Mononuclear cell (primary cell): ENCODE measurements around the gene CABLES2. TPM values are rescaled to one million over a fixed set of nuclear protein-coding genes. Genes with fewer than 3 reads are reported as not detected.

Experiments used
- H3K27me3 ChIP-seq: 2 replicates; pipeline ENCODE4 v1.6.0; 2011; ENCODE audit warnings: low read length, control low read depth; ENCODE audit not compliant: insufficient read depth
- H3K4me1 ChIP-seq: 2 replicates; pipeline ENCODE4 v1.5.1; 2011; ENCODE audit warnings: mild to moderate bottlenecking, low read length, control low read depth; ENCODE audit not compliant: insufficient read depth
- H3K4me3 ChIP-seq: 2 replicates; pipeline ENCODE4 v1.5.1; 2011; ENCODE audit warnings: mild to moderate bottlenecking, low read length, moderate library complexity
- H3K9me3 ChIP-seq: 2 replicates; pipeline ENCODE4 v1.5.1; 2011; ENCODE audit warnings: low read depth, mild to moderate bottlenecking, control low read depth, low read length
- total RNA-seq: library from RNA; depleted of rRNA; stranded (reverse); fragments of >200 nt; gene quantifications from one replicate; pipeline ENCODE4 v1.2.3, GENCODE V29; 2012

The CABLES2 gene
- total RNA-seq, 1 donor = 1.9 TPM

- no peak overlapping the region for H3K4me3 ChIP-seq
- no peaks in the 10 kb centered on the region for H3K9me3 ChIP-seq
- H3K27me3 ChIP-seq = peaks cover 11% of the 10 kb centered on the region
- no peaks in the 10 kb centered on the region for H3K4me1 ChIP-seq
These were observed 45.1 kb downstream of the CABLES2 start for GRCh38 chr20:62361799-62362589.

- Histone ChIP-seq H3K9me3 (no peaks in the 10 kb centered on the region), H3K27me3 (peaks cover 8% of the 10 kb centered on the region), H3K4me1 (no peaks in the 10 kb centered on the region), H3K4me3 (no peak overlapping the region)
These were observed 46.0 kb downstream of the CABLES2 start for GRCh38 chr20:62360854-62361798.

GRCh38 chr20:62359491-62360121 lies 47.5 kb downstream of the CABLES2 start:
- no peaks in the 10 kb centered on the region for H3K27me3 ChIP-seq
- H3K4me3 ChIP-seq = no peak overlapping the region
- no peaks in the 10 kb centered on the region for H3K4me1 ChIP-seq
- H3K9me3 ChIP-seq = no peaks in the 10 kb centered on the region

GRCh38 chr20:62359043-62359490 lies 48.0 kb downstream of the CABLES2 start:
- no peak overlapping the region for H3K4me3 ChIP-seq
- no peaks in the 10 kb centered on the region for H3K27me3 ChIP-seq
- H3K9me3 ChIP-seq = no peaks in the 10 kb centered on the region
- no peaks in the 10 kb centered on the region for H3K4me1 ChIP-seq

GRCh38 chr20:62358171-62359042 lies 48.7 kb downstream of the CABLES2 start:
- H3K4me3 ChIP-seq = no peak overlapping the region
- H3K9me3 ChIP-seq = no peaks in the 10 kb centered on the region
- H3K27me3 ChIP-seq = no peaks in the 10 kb centered on the region
- no peaks in the 10 kb centered on the region for H3K4me1 ChIP-seq

- H3K4me3 ChIP-seq = no peak overlapping the region
- no peaks in the 10 kb centered on the region for H3K9me3 ChIP-seq
- H3K4me1 ChIP-seq = no peaks in the 10 kb centered on the region
- no peaks in the 10 kb centered on the region for H3K27me3 ChIP-seq
These were observed 49.4 kb downstream of the CABLES2 start for GRCh38 chr20:62357681-62358080.

GRCh38 chr20:62357187-62357667 lies 49.9 kb downstream of the CABLES2 start:
- Histone ChIP-seq H3K27me3 (no peaks in the 10 kb centered on the region), H3K9me3 (no peaks in the 10 kb centered on the region), H3K4me1 (no peaks in the 10 kb centered on the region), H3K4me3 (no peak overlapping the region)

GRCh38 chr20:62356589-62357186 lies 50.4 kb downstream of the CABLES2 start:
- no peaks in the 10 kb centered on the region for H3K4me1 ChIP-seq
- H3K4me3 ChIP-seq = no peak overlapping the region
- no peaks in the 10 kb centered on the region for H3K9me3 ChIP-seq
- H3K27me3 ChIP-seq = no peaks in the 10 kb centered on the region

- no peaks in the 10 kb centered on the region for H3K4me1 ChIP-seq
- no peaks in the 10 kb centered on the region for H3K9me3 ChIP-seq
- H3K27me3 ChIP-seq = no peaks in the 10 kb centered on the region
- no peak overlapping the region for H3K4me3 ChIP-seq
These were observed 51.1 kb downstream of the CABLES2 start for GRCh38 chr20:62355878-62356588.

GRCh38 chr20:62355516-62355877 lies 51.6 kb downstream of the CABLES2 start:
- no peaks in the 10 kb centered on the region for H3K4me1 ChIP-seq
- no peak overlapping the region for H3K4me3 ChIP-seq
- no peaks in the 10 kb centered on the region for H3K9me3 ChIP-seq
- H3K27me3 ChIP-seq = no peaks in the 10 kb centered on the region

GRCh38 chr20:62354811-62355341 lies 52.2 kb downstream of the CABLES2 start:
- H3K27me3 ChIP-seq = no peaks in the 10 kb centered on the region
- no peaks in the 10 kb centered on the region for H3K9me3 ChIP-seq
- H3K4me3 ChIP-seq = no peak overlapping the region
- H3K4me1 ChIP-seq = no peaks in the 10 kb centered on the region

- no peaks in the 10 kb centered on the region for H3K4me1 ChIP-seq
- H3K9me3 ChIP-seq = no peaks in the 10 kb centered on the region
- no peak overlapping the region for H3K4me3 ChIP-seq
- no peaks in the 10 kb centered on the region for H3K27me3 ChIP-seq
These were observed 52.9 kb downstream of the CABLES2 start for GRCh38 chr20:62354031-62354808.
